SU-DHL-6 (cell line): ENCODE results near the gene BAG3.

ENCODE experiments used
- H2AFZ ChIP-seq: fragments of 200-600 bp; sonication (generic); 2 replicates; pipeline ENCODE4 v1.6.1; 2014; ENCODE audit warnings: low read depth, mild to moderate bottlenecking, moderate library complexity, mixed read lengths, antibody characterized with exemption, low read length; ENCODE audit not compliant: severe bottlenecking
- H3F3A ChIP-seq: fragments of 200-600 bp; shearing (Covaris generic); 2 replicates; pipeline ENCODE4 v1.6.0; 2016; ENCODE audit warnings: antibody characterized with exemption, mild to moderate bottlenecking; ENCODE audit not compliant: insufficient read depth
- H3K27ac ChIP-seq: fragments of 200-600 bp; sonication (generic); 2 replicates; pipeline ENCODE4 v1.5.1; 2016; ENCODE audit warnings: low read depth, mild to moderate bottlenecking, low read length, moderate library complexity, mixed read lengths
- H3K27me3 ChIP-seq: fragments of 200-600 bp; sonication (generic), shearing (Covaris generic); 2 replicates; pipeline ENCODE4 v1.6.0; 2014; ENCODE audit warnings: mild to moderate bottlenecking, low read length
- H3K36me3 ChIP-seq: fragments of 200-600 bp; sonication (generic); 2 replicates; pipeline ENCODE4 v1.6.1; 2014; ENCODE audit warnings: mild to moderate bottlenecking, low read length, mixed read lengths
- H3K4me2 ChIP-seq: fragments of 300-600, 200-600 bp; shearing (Covaris generic), sonication (generic); 2 replicates; pipeline ENCODE4 v1.6.0; 2014; ENCODE audit warnings: low read length, low read depth, mild to moderate bottlenecking; ENCODE audit not compliant: poor library complexity, severe bottlenecking
- H3K4me3 ChIP-seq: fragments of 200-600 bp; sonication (generic); 2 replicates; pipeline ENCODE4 v1.5.1; 2014; ENCODE audit warnings: antibody characterized with exemption, low read length, mild to moderate bottlenecking, mixed read lengths; ENCODE audit not compliant: insufficient read depth, poor library complexity, severe bottlenecking
- H3K79me2 ChIP-seq: fragments of 200-600 bp; sonication (generic); 2 replicates; pipeline ENCODE4 v1.6.1; 2014; ENCODE audit warnings: mild to moderate bottlenecking, low read length, moderate library complexity; ENCODE audit not compliant: insufficient read depth
- H3K9ac ChIP-seq: fragments of 200-600 bp; sonication (generic); 2 replicates; pipeline ENCODE4 v1.7.0; 2014; ENCODE audit warnings: mild to moderate bottlenecking, low read length
- H3K9me2 ChIP-seq: fragments of 200-600 bp; sonication (generic); replicated peaks from 2 replicates; pipeline ENCODE4 v1.6.1; 2014; ENCODE audit warnings: low read length; ENCODE audit not compliant: insufficient read depth
- H3K9me3 ChIP-seq: fragments of 200-600 bp; sonication (generic); 2 replicates; pipeline ENCODE4 v1.6.1; 2014; ENCODE audit warnings: low read length, mixed read lengths; ENCODE audit not compliant: insufficient read depth
- H4K20me1 ChIP-seq: fragments of 200-600 bp; sonication (generic); 2 replicates; pipeline ENCODE4 v1.6.1; 2014; ENCODE audit warnings: low read depth, mild to moderate bottlenecking, antibody characterized with exemption, low read length, moderate library complexity, mixed read lengths
- CTCF ChIP-seq: fragments of 200-600 bp; sonication (generic); IDR thresholded peaks from one replicate; pipeline ENCODE4 v1.5.1; 2017; ENCODE audit warnings: antibody characterized with exemption, mild to moderate bottlenecking, low read length, moderate library complexity; ENCODE audit not compliant: insufficient read depth, poor library complexity, severe bottlenecking
- EZH2phosphoT487 ChIP-seq: fragments of 200-600 bp; sonication (generic), shearing (Covaris generic); conservative IDR thresholded peaks from 2 replicates; pipeline ENCODE4 v1.6.1; 2018; ENCODE audit warnings: mild to moderate bottlenecking, antibody characterized with exemption, low read length, moderate library complexity, mixed read lengths

BAG3 gene

GRCh38 chr10:119613741-119614140, 37.4 kb upstream of the BAG3 start:
- Histone ChIP-seq H3K27ac (no peak overlapping the region), H3F3A (no peaks in the 10 kb centered on the region), H3K9me3 (no peaks in the 10 kb centered on the region), H3K4me2 (no peak overlapping the region), H3K9ac (no peak overlapping the region), H3K27me3 (no peaks in the 10 kb centered on the region), H3K36me3 (no peaks in the 10 kb centered on the region), H2AFZ (no peak overlapping the region), H3K4me3 (no peak overlapping the region), H3K9me2 (no peaks in the 10 kb centered on the region), H4K20me1 (no peaks in the 10 kb centered on the region), H3K79me2 (no peaks in the 10 kb centered on the region)
- TF ChIP-seq EZH2phosphoT487 (no peak), CTCF (no peak)

DNA sequence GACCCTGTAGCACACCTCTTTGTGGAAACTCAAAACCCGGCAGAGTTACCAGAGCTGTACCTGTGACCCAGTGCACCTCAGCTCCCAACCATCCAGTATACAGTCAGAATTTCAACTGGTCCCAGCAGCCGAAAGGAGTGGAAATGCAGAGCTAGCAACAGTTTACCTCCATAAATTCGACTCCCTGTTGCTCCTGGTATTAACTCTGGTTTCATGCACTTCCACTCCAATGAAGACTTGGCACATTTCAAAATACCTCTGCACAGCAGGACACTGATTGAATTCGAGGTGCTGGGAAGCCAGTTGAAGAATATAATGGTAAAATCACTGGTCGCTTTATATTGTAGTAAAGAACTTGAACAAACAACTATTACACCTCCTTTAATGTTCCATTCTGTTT, 36.5 kb upstream of the BAG3 start:
- H3F3A ChIP-seq: no peaks in the 10 kb centered on the region
- H4K20me1 ChIP-seq: no peaks in the 10 kb centered on the region
- H3K36me3 ChIP-seq: no peaks in the 10 kb centered on the region
- no peak overlapping the region for H3K4me2 ChIP-seq
- H3K79me2 ChIP-seq: no peaks in the 10 kb centered on the region
- H3K27ac ChIP-seq: no peak overlapping the region
- TF ChIP-seq EZH2phosphoT487 (no peak), CTCF (no peak)
- no peak overlapping the region for H3K9ac ChIP-seq
- no peaks in the 10 kb centered on the region for H3K9me2 ChIP-seq
- no peak overlapping the region for H3K4me3 ChIP-seq
- no peaks in the 10 kb centered on the region for H3K27me3 ChIP-seq
- no peaks in the 10 kb centered on the region for H3K9me3 ChIP-seq
- H2AFZ ChIP-seq: no peak overlapping the region

DNA sequence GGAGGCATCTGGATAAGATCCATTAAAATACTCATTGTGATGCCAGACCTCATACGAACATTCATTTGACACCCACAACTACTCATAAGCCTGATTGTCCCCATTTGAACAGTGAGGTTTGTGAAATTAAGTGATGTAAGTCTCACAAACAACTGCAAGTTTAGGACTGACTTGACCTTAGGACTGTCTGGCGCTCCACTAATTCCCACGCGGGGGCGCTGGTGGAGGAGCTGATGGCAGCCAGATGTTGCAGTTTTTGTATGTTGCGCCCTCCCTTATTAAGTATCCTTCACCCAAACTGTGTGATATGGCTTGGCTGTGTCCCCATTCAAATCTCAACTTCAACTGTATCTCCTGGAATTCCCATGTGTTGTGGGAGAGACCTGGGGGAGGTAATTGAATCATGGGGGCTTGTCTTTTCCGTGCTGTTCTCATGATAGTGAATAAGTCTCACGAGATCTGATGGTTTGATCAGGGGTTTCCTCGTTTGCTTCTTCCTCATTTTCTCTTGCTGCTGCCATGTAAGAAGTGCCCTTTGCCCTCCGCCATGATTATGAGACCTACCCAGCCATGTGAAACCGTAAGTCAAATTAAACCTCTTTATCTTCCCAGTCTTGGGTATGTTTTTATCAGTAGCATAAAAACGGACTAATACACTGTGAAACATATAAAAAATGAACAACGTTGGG, 34.2 kb upstream of the BAG3 start:
- no peak overlapping the region for H3K9ac ChIP-seq
- no peaks in the 10 kb centered on the region for H3F3A ChIP-seq
- no peaks in the 10 kb centered on the region for H4K20me1 ChIP-seq
- H3K36me3 ChIP-seq: no peaks in the 10 kb centered on the region
- H3K4me2 ChIP-seq: no peak overlapping the region
- no peaks in the 10 kb centered on the region for H3K27me3 ChIP-seq
- H3K9me3 ChIP-seq: no peaks in the 10 kb centered on the region
- no peak overlapping the region for H3K4me3 ChIP-seq
- no peaks in the 10 kb centered on the region for H3K9me2 ChIP-seq
- no peak overlapping the region for H2AFZ ChIP-seq
- TF ChIP-seq EZH2phosphoT487 (no peak), CTCF (no peak)
- no peaks in the 10 kb centered on the region for H3K79me2 ChIP-seq
- no peak overlapping the region for H3K27ac ChIP-seq
